HG03521 (cell line): ENCODE data around the gene TNRC6C.

Experiments
- ATAC-seq: cut with Tn5 transposase; IDR thresholded peaks from one replicate; pipeline ENCODE4 v1.9.1; 2021; ENCODE audit warnings: mild to moderate bottlenecking, moderate library complexity; ENCODE audit not compliant: unreplicated experiment

The TNRC6C gene

DNA sequence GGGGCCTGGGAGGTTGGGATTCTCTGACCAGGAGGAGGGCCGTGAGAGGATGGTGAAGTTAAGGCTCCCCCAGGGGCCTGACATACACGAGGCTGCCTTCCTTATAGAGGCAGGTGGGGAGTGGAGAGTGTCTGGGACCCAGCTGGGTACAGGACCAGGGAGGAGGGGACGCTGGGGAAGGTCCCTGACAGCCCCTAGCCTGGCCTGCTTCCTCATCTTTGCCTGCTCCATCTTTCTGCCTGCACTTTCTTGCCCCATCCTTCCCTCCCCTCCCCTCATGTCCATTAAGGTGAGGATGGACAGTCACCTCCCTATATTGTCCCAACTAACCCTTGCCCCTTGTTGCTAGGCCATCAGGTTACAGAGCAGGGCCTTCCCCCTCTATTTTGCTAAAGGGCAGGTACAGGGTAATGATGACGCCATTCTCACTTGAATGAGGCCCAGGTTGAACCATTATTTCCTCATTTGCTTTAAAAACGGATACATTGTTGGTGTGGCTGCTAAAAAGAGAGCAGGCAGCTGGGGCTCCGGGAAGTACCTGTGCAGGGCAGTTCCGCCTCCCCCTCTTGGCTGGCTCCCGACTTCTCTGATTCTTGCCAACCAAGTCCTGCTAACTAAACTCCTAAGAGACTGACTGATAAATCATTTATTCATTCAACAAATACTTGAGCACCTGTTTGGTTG, 189.0 kb downstream of the TNRC6C start:
- ATAC-seq, result no peak

DNA sequence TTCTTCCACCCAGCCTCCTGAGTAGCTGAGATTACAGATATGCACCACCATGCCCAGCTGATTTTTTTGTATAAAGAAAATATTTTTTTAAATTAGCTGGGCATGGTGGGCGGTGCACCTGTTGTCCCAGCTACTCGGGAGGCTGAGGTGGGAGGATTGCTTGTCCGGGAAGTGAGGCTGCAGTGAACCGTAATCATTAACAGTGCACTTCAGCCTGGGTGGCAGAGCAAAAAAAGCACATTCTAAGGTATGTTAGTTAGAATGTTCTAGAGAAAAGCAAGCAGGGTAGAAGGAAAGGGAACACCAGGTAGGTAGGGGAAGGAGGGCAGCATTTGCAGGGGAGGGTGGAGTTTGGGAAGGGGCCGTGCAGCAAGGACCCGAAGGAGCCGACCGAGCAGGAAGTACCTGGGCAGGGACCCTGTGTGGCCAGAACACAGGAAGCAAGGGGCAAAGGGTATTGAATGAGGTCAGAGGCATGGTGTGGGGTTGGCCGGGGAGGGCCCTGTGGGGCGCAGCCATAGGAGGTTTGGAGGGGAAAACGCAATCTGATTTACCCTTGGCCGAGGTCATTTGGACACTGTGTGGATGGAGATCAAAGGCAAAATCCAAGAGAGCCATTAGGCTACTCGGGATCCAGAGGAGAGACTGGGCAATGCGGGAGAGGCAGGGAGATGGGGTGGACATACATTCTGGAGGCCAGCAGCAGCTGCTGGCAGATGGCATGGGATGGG, 189.9 kb downstream of the TNRC6C start:
- ATAC-seq, result no peak

DNA sequence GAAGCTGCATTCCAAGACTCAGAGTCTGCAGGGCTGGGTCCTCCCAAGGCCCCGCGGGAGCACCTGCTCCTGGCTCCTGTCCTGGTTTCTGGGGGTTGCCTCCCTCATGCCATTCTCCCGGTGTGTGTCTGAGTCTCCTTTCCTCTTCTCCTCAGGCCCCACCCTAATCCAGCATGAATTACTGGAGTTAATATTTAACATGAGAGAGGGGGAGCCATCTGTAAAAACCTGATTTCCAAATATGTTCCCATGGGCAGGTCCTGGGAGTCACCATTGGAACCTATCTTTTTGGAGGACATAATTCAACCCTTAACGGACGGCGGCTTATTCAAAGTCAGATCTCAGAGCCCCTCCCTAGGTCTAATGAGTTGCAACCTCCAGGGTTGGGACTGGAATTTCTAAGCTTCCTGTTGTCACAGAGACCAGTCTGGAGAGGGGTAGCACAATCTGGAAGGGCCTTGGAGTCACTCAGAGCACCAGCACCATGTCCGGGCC, 193.1 kb downstream of the TNRC6C start:
- no peak for ATAC-seq

DNA sequence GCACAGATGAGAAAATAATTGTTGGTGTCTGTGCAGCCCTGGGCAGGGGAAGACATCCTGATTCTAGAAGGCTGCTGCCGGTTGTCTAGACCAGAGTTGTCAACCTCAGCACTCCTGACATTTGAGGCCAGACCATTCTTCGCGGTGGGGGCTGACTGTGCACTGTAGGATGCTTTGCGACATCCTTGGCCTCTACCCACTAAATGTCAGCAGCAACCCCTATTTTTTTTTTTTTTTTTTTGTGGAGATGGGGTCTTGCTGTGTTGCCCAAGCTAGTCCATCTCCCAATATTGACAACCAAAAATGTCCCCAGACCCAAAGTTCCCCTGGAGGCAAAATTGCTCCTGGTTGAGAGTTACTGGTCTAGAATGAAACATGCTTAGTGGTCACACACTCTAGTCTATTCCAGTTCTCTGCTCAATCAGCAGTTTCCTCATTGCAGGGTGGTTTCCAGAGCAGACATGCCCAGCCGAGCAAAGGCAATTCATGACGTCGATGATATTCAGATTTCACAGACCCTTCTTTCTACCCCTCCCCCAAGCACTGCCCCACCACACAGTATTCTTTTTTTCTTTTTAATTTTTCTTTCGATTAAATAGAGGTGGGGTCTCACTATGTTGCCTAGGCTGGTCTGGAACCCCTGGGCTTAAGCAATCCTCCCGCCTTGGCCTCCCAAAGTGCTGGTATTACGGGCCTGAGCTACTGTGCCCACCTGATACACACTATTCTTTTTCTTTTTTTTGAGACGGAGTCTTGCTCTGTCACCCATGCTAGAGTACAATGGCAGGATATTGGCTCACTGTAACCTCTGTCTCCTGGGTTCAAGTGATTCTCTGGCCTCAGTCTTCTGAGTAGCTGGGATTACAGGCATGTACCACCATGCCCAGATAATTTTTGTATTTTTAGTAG, 196.7 kb downstream of the TNRC6C start:
- peak; percentile 41 for ATAC-seq
